Uterus (tissue), 2 donors: ENCODE measurements around the gene KLF3.

Source experiments
- CTCF ChIP-seq, 4 experiments: fragments of 200-600 bp in 2 of 4; fragments of 450-650 bp in 2 of 4; sonication (generic) in 2 of 4; IDR thresholded peaks; one replicate each; pipeline ENCODE4 v1.5.1; 2016 to 2019; ENCODE audit warnings: antibody characterized with exemption in 4 of 4, mild to moderate bottlenecking in 2 of 4, moderate library complexity in 1 of 4
- POLR2A ChIP-seq, 2 donors: fragments of 450-650 bp; IDR thresholded peaks; one replicate each; pipeline ENCODE4 v1.6.1; 2016; ENCODE audit warnings: antibody characterized with exemption in 2 of 2, mild to moderate bottlenecking in 1 of 2, moderate library complexity in 1 of 2

- TF ChIP-seq CTCF (IDR thresholded peaks at IDR 0.05) (no peak), POLR2A (IDR thresholded peaks at IDR 0.05) (no peak)
Observed at GRCh38 chr4:38745881-38746280, 81.9 kb downstream of the KLF3 start.
